HUES48 (cell line): ENCODE measurements around the gene ARHGAP23.

Experiments used
- H3K27ac ChIP-seq: one replicate; pipeline ENCODE4 v1.7.0; 2013; ENCODE audit warnings: low read depth, low read length, inconsistent platforms
- H3K27me3 ChIP-seq: 2 replicates; pipeline ENCODE4 v1.6.1; 2013; ENCODE audit warnings: mild to moderate bottlenecking, low read length; ENCODE audit not compliant: control insufficient read depth, insufficient read depth
- H3K36me3 ChIP-seq: 2 replicates; pipeline ENCODE4 v1.6.1; 2013; ENCODE audit warnings: low read length; ENCODE audit not compliant: control insufficient read depth, insufficient read depth
- H3K4me1 ChIP-seq: 2 replicates; pipeline ENCODE4 v1.6.1; 2013; ENCODE audit warnings: mild to moderate bottlenecking, low read length; ENCODE audit not compliant: control insufficient read depth, insufficient read depth
- H3K4me3 ChIP-seq: 2 replicates; pipeline ENCODE4 v1.5.1; 2013; ENCODE audit warnings: mild to moderate bottlenecking, low read depth, low read length
- H3K9ac ChIP-seq: 2 replicates; pipeline ENCODE4 v1.6.1; 2013; ENCODE audit warnings: mild to moderate bottlenecking, low read depth, low read length, moderate library complexity
- H3K9me3 ChIP-seq: 2 replicates; pipeline ENCODE4 v1.6.1; 2013; ENCODE audit warnings: low read length; ENCODE audit not compliant: control insufficient read depth, insufficient read depth

Gene ARHGAP23

GRCh38 chr17:38544839-38545209 is 116.6 kb downstream of the ARHGAP23 start:
- H3K9me3 ChIP-seq = no peaks in the 10 kb centered on the region
- H3K27me3 ChIP-seq = no peaks in the 10 kb centered on the region; the same call in 1 of the 2 replicates
- H3K27ac ChIP-seq = no peak overlapping the region
- no peaks in the 10 kb centered on the region for H3K36me3 ChIP-seq
- H3K4me3 ChIP-seq = no peak overlapping the region
- H3K9ac ChIP-seq = no peak overlapping the region
- no peaks in the 10 kb centered on the region for H3K4me1 ChIP-seq

DNA sequence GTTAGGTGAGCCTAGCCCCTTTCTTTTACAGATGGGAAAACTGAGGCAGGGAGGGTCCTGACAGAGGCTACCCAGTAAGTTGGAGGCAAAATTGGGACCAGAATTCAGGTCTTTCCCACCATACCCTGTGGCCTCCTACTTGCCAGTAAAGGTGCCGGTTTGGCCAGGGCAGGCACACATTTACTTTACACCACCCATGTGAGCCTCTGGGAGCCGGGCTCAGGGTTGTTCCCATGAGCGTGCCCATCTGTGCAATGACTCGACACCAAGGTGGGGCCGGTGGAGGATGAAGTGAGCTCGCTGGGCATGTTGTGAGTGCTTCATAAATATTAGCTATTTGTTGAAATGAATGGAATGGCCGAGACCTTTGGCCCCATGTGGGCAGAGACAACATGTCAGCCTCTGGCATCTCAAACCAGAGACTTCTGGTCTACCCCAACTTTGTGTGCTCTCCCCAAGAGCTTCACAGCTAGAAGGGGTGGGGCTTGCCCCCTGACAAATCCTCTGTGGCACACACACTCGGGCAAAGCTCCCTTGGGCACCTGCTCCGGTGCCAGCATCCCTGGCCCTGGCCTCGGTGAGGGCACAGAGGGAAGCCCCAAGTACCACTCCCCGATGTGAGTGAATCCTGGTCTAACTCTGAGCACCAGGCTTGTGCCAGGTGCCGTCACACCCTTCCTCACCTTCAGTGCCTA is 117.4 kb downstream of the ARHGAP23 start:
- no peak overlapping the region for H3K27ac ChIP-seq
- no peaks in the 10 kb centered on the region for H3K9me3 ChIP-seq
- no peaks in the 10 kb centered on the region for H3K4me1 ChIP-seq
- no peaks in the 10 kb centered on the region; the same call in 1 of the 2 replicates for H3K27me3 ChIP-seq
- no peak overlapping the region for H3K9ac ChIP-seq
- no peak overlapping the region for H3K4me3 ChIP-seq
- H3K36me3 ChIP-seq = no peaks in the 10 kb centered on the region

GRCh38 chr17:38546396-38546795 is 118.1 kb downstream of the ARHGAP23 start:
- Histone ChIP-seq H3K9ac (no peak overlapping the region), H3K9me3 (no peaks in the 10 kb centered on the region), H3K4me3 (no peak overlapping the region), H3K27ac (no peak overlapping the region), H3K4me1 (no peaks in the 10 kb centered on the region), H3K27me3 (no peaks in the 10 kb centered on the region; the same call in 1 of the 2 replicates), H3K36me3 (no peaks in the 10 kb centered on the region)

DNA sequence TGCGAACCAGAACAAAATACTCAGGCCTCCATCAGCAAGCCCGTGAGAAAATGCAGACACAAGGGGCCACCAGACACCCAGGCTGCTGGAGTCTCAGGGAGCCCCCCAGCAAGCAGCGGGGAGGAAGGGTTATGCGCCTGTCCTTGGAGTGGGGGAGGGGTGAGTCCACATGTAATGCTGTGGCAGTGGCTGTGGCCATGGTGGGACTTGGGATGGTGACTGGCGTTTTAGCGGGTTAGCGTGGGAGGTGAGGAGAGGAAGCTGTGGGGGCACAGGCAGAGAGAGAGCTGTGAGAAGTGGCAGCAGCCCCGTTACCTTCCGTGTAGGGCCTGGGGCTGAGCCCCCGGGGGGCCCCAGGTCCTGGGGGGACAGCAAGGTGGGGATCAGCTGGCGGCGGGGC is 119.2 kb downstream of the ARHGAP23 start:
- Histone ChIP-seq H3K9me3 (no peaks in the 10 kb centered on the region), H3K4me1 (no peaks in the 10 kb centered on the region), H3K9ac (no peak overlapping the region), H3K36me3 (no peaks in the 10 kb centered on the region), H3K4me3 (no peak overlapping the region), H3K27me3 (no peaks in the 10 kb centered on the region; the same call in 1 of the 2 replicates), H3K27ac (no peak overlapping the region)

GRCh38 chr17:38549285-38549684 is 121.0 kb downstream of the ARHGAP23 start:
- Histone ChIP-seq H3K4me1 (no peaks in the 10 kb centered on the region), H3K9me3 (no peaks in the 10 kb centered on the region), H3K4me3 (no peak overlapping the region), H3K27ac (no peak overlapping the region), H3K9ac (no peak overlapping the region), H3K27me3 (no peaks in the 10 kb centered on the region; the same call in 1 of the 2 replicates), H3K36me3 (no peaks in the 10 kb centered on the region)

DNA sequence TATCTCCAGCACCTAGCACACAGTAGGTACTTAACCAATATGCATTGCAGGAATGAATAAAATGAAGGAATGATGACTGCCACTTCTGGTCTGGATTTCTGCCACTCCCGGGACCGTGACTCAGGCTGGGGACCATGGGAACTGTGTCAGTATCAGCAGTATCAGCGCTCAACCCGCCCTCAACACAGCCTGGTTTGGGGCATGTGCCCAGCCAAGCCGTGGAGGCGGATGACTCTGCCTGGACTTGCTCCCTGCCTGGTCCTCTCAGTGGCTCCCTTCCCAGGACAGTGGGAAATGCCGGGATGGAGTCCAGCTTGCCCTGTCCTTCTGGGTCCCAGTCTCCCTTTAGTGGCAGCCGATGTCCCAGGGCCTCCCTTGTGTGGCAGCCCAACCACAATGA is 122.4 kb downstream of the ARHGAP23 start:
- H3K9me3 ChIP-seq = no peaks in the 10 kb centered on the region
- H3K4me1 ChIP-seq = no peaks in the 10 kb centered on the region

GRCh38 chr17:38551121-38551520 is 122.9 kb downstream of the ARHGAP23 start:
- Histone ChIP-seq H3K4me3 (no peak overlapping the region), H3K4me1 (no peaks in the 10 kb centered on the region), H3K27me3 (peaks cover 5% of the 10 kb centered on the region; the same call in 1 of the 2 replicates), H3K9ac (no peak overlapping the region), H3K27ac (no peak overlapping the region), H3K9me3 (no peaks in the 10 kb centered on the region), H3K36me3 (no peaks in the 10 kb centered on the region)

More for the DNA sequence above, 122.4 kb downstream of the ARHGAP23 start:
- Histone ChIP-seq H3K9ac (no peak overlapping the region), H3K36me3 (no peaks in the 10 kb centered on the region), H3K27ac (no peak overlapping the region), H3K4me3 (no peak overlapping the region), H3K27me3 (peaks cover 5% of the 10 kb centered on the region; the same call in 1 of the 2 replicates)

- Histone ChIP-seq H3K9me3 (no peaks in the 10 kb centered on the region), H3K27me3 (peaks cover 16% of the 10 kb centered on the region), H3K36me3 (no peaks in the 10 kb centered on the region), H3K4me1 (no peaks in the 10 kb centered on the region), H3K4me3 (no peak overlapping the region), H3K9ac (no peak overlapping the region), H3K27ac (no peak overlapping the region)
Measured at GRCh38 chr17:38552343-38552742, 124.1 kb downstream of the ARHGAP23 start.

DNA sequence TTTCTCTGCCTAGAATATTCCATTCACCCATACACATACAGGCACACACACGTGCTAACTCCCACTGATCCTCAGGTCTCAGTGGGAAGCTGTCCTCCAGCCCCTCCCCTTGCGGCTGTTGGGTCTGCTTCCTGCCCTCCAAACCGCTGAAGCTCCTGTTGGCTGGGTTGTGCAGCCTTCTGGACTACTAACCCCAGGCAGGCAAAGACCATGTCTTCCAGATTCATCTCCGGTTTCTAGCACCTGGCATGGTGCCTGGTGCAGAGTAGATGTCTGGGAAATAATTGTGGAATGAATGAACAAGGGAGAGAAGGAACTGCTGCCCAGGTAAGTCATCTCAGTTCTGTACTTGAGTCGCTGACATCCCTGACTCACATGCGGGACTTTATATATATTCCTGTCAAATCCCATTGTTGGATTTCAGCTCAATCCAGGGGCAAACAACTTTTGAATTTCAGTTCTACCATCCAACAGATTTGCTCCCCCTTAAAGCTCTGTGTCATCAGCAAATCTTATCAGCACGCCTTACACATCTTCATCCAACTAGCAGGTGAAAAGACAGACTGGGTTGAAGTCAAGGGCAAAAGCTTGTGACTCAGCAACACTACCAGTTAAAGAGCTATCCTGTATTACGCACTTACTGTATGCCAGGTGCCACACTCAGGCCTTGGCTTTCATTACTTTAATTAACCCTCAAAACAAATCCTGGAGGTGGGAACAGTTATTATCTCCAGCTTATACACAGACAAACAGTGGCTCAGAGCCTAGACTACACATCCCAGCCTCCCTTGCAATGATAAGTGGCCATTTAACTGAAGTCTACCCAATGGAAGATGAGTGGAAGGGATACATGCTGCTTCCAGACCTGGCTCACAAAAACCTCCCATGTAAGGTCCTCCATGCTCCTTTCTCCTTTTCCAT is 126.4 kb downstream of the ARHGAP23 start:
- peaks cover 34% of the 10 kb centered on the region for H3K27me3 ChIP-seq

DNA sequence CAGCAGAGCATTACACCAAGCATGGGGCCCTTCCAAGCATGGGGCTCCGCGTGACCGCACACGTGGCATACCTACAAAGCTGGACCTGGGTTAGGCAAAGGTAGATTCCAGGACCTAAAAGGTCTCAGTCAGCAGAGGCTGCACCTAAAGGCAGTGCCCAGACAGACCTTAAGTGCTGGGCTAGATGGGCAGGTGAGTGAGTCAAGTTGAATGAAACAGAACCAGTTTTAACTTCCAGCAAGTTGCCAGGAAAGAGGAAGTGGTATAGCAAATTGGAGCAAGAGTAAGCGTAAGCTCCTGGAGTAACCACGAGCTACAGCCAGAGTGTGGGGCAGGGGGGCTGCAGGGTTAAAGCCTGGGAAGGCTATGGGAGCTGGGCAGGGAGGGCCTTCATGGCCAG is 128.0 kb downstream of the ARHGAP23 start:
- Histone ChIP-seq H3K4me1 (peaks cover 25% of the 10 kb centered on the region), H3K9ac (no peak overlapping the region), H3K9me3 (no peaks in the 10 kb centered on the region), H3K4me3 (no peak overlapping the region), H3K36me3 (no peaks in the 10 kb centered on the region), H3K27me3 (peaks cover 49% of the 10 kb centered on the region), H3K27ac (no peak overlapping the region)

More for the DNA sequence above, 126.4 kb downstream of the ARHGAP23 start:
- no peak overlapping the region for H3K4me3 ChIP-seq
- no peak overlapping the region for H3K27ac ChIP-seq
- no peak overlapping the region for H3K9ac ChIP-seq
- no peaks in the 10 kb centered on the region for H3K36me3 ChIP-seq
- H3K4me1 ChIP-seq = peaks cover 15% of the 10 kb centered on the region
- no peaks in the 10 kb centered on the region for H3K9me3 ChIP-seq

DNA sequence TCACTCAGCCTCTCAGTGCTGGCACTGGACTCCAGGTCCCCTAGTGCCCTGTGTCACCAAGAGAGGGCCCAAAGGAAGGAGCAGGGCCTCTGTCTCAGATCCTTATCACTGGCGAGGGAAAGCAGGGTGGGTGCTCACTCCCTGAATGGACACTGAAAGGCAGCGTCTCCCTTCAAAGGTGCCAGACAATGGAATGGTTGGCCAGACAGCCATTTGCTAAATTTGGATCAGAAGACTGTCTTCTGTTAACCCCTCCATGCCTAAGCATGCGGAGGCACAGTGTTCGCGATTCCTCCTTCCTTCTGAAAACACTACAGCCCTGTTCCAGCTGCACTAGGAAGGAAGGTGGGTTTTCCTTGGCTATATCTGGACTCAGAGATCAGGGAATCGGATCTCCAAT is 129.1 kb downstream of the ARHGAP23 start:
- H3K27ac ChIP-seq = no peak overlapping the region
- H3K4me3 ChIP-seq = no peak overlapping the region
- H3K4me1 ChIP-seq = peaks cover 25% of the 10 kb centered on the region

More for the DNA sequence above, 129.1 kb downstream of the ARHGAP23 start:
- Histone ChIP-seq H3K9ac (no peak overlapping the region), H3K9me3 (no peaks in the 10 kb centered on the region), H3K36me3 (no peaks in the 10 kb centered on the region), H3K27me3 (peaks cover 61% of the 10 kb centered on the region)
